GM13977 (cell line): ENCODE data around the gene ANKRD28.

ENCODE experiments used
- DNase-seq: peaks from one replicate; pipeline ENCODE4 v3.0.0; 2012; ENCODE audit warnings: low spot score
- CTCF ChIP-seq: IDR thresholded peaks from 2 replicates; pipeline ENCODE4 v1.5.1; 2012; ENCODE audit warnings: mild to moderate bottlenecking, control low read depth; ENCODE audit not compliant: insufficient read depth; ENCODE audit errors: extremely low read depth, missing control alignments
- in situ Hi-C: fragments of 300-500 bp; cut with MboI; formaldehyde crosslinking; loops from one replicate; pipeline ENCODE4 v1.12.0; 2022; ENCODE audit warnings: low sequenced_read_pairs, low pct_unique_long_range_greater_than_20kb, mixed read lengths, inconsistent platforms; ENCODE audit not compliant: unreplicated experiment

Gene ANKRD28

GRCh38 chr3:15724446-15724845 is 73.3 kb downstream of the ANKRD28 start:
- in situ Hi-C loops, result no loop called here
- no peak for DNase-seq
- TF ChIP-seq CTCF, result no peak

- in situ Hi-C loops, result no loop called here
- DNase-seq, result no peak
Measured at GRCh38 chr3:15723624-15723884, 74.2 kb downstream of the ANKRD28 start.

GRCh38 chr3:15722877-15723623 is 74.7 kb downstream of the ANKRD28 start:
- no peak for TF ChIP-seq CTCF
- DNase-seq, result no peak
- in situ Hi-C loops, result no loop called here

More at GRCh38 chr3:15723624-15723884, 74.2 kb downstream of the ANKRD28 start:
- no peak for TF ChIP-seq CTCF

GRCh38 chr3:15716178-15716577 is 81.6 kb downstream of the ANKRD28 start:
- in situ Hi-C loops, result no loop called here
- no peak for DNase-seq
- TF ChIP-seq CTCF, result no peak

GRCh38 chr3:15714448-15714847 is 83.3 kb downstream of the ANKRD28 start:
- in situ Hi-C loops, result no loop called here
- DNase-seq, result no peak
- TF ChIP-seq CTCF, result no peak

- in situ Hi-C loops, result no loop called here
- DNase-seq, result no peak
- no peak for TF ChIP-seq CTCF
Measured at GRCh38 chr3:15713364-15713763, 84.4 kb downstream of the ANKRD28 start.
